ENCODE results near the gene MYLK4. TPM values are rescaled to one million over a fixed set of nuclear protein-coding genes. Genes with fewer than 3 reads are reported as not detected.

The MYLK4 gene
- total and polyA plus RNA-seq, 2 donors (not counting 1 experiment from before 2014, with no cell fraction given) = 0.33 to 0.59 TPM

GRCh38 chr6:2633736-2634135 lies 117.0 kb downstream of the MYLK4 start:
- H3K9me3 ChIP-seq (ENCODE audit: control insufficient read depth, insufficient read depth, low read depth, low read length) = no peaks in the 10 kb centered on the region
- H3K79me2 ChIP-seq (ENCODE audit: control insufficient read depth, insufficient read depth, low read length) = no peaks in the 10 kb centered on the region
- H3K36me3 ChIP-seq (ENCODE audit: control insufficient read depth, insufficient read depth, low read length) = no peaks in the 10 kb centered on the region
- H3K4me3 ChIP-seq (replicated peaks in 1 of 4; ENCODE audit: control extremely low read depth in 1 of 4, insufficient read depth in 1 of 4, low read depth in 3 of 4, low read length in 4 of 4) = peak overlapping the region in 1 of 4 experiments; percentile 44
- H3K27ac ChIP-seq (ENCODE audit: insufficient read depth, low read length) = peak overlapping the region; percentile 45
- H3K4me2 ChIP-seq (ENCODE audit: extremely low read depth, insufficient read depth, low read length) = no peak overlapping the region
- H2AFZ ChIP-seq (ENCODE audit: low read length) = no peak overlapping the region
- peaks cover 7% of the 10 kb centered on the region for H3K4me1 ChIP-seq (ENCODE audit: control insufficient read depth, extremely low read depth, insufficient read depth, low read length)
- peak overlapping the region; percentile 54 for H3K9ac ChIP-seq (ENCODE audit: insufficient read depth, low read length)
- no peak for TF ChIP-seq EZH2 (IDR thresholded peaks at IDR 0.05; ENCODE audit: low read length, missing control alignments)
- TF ChIP-seq CTCF (conservative IDR thresholded peaks at IDR 0.05 in 1 of 2, IDR thresholded peaks at IDR 0.05 in 1 of 2; ENCODE audit: low read depth in 1 of 2, low read length in 2 of 2) = no peak
- DNase-seq (ENCODE audit: low read depth in 2 of 2) = no peak
- H4K20me1 ChIP-seq (ENCODE audit: control insufficient read depth, extremely low read depth, insufficient read depth, low read length) = no peaks in the 10 kb centered on the region
- H3K27me3 ChIP-seq (ENCODE audit: control insufficient read depth, insufficient read depth, low read length) = no peaks in the 10 kb centered on the region

GRCh38 chr6:2632976-2633584 lies 117.6 kb downstream of the MYLK4 start:
- Histone ChIP-seq H3K4me1 (ENCODE audit: control insufficient read depth, extremely low read depth, insufficient read depth, low read length) (peaks cover 7% of the 10 kb centered on the region), H4K20me1 (ENCODE audit: control insufficient read depth, extremely low read depth, insufficient read depth, low read length) (no peaks in the 10 kb centered on the region), H3K27ac (ENCODE audit: insufficient read depth, low read length) (no peak overlapping the region), H3K36me3 (ENCODE audit: control insufficient read depth, insufficient read depth, low read length) (no peaks in the 10 kb centered on the region), H3K4me2 (ENCODE audit: extremely low read depth, insufficient read depth, low read length) (no peak overlapping the region), H3K4me3 (replicated peaks in 1 of 4; ENCODE audit: control extremely low read depth in 1 of 4, insufficient read depth in 1 of 4, low read depth in 3 of 4, low read length in 4 of 4) (no peak overlapping the region), H3K79me2 (ENCODE audit: control insufficient read depth, insufficient read depth, low read length) (no peaks in the 10 kb centered on the region), H3K9ac (ENCODE audit: insufficient read depth, low read length) (no peak overlapping the region), H3K27me3 (ENCODE audit: control insufficient read depth, insufficient read depth, low read length) (no peaks in the 10 kb centered on the region), H2AFZ (ENCODE audit: low read length) (no peak overlapping the region), H3K9me3 (ENCODE audit: control insufficient read depth, insufficient read depth, low read depth, low read length) (no peaks in the 10 kb centered on the region)
- TF ChIP-seq CTCF (conservative IDR thresholded peaks at IDR 0.05 in 1 of 2, IDR thresholded peaks at IDR 0.05 in 1 of 2; ENCODE audit: low read depth in 1 of 2, low read length in 2 of 2) (no peak), EZH2 (IDR thresholded peaks at IDR 0.05; ENCODE audit: low read length, missing control alignments) (no peak)
- no peak for DNase-seq (ENCODE audit: low read depth in 2 of 2)

- Histone ChIP-seq H4K20me1 (ENCODE audit: control insufficient read depth, extremely low read depth, insufficient read depth, low read length) (no peaks in the 10 kb centered on the region), H3K79me2 (ENCODE audit: control insufficient read depth, insufficient read depth, low read length) (no peaks in the 10 kb centered on the region), H2AFZ (ENCODE audit: low read length) (no peak overlapping the region), H3K9me3 (ENCODE audit: control insufficient read depth, insufficient read depth, low read depth, low read length) (no peaks in the 10 kb centered on the region), H3K4me3 (replicated peaks in 1 of 4; ENCODE audit: control extremely low read depth in 1 of 4, insufficient read depth in 1 of 4, low read depth in 3 of 4, low read length in 4 of 4) (no peak overlapping the region), H3K9ac (ENCODE audit: insufficient read depth, low read length) (no peak overlapping the region), H3K4me2 (ENCODE audit: extremely low read depth, insufficient read depth, low read length) (no peak overlapping the region), H3K27me3 (ENCODE audit: control insufficient read depth, insufficient read depth, low read length) (no peaks in the 10 kb centered on the region), H3K4me1 (ENCODE audit: control insufficient read depth, extremely low read depth, insufficient read depth, low read length) (peaks cover 7% of the 10 kb centered on the region), H3K27ac (ENCODE audit: insufficient read depth, low read length) (no peak overlapping the region), H3K36me3 (ENCODE audit: control insufficient read depth, insufficient read depth, low read length) (no peaks in the 10 kb centered on the region)
- TF ChIP-seq CTCF (conservative IDR thresholded peaks at IDR 0.05 in 1 of 2, IDR thresholded peaks at IDR 0.05 in 1 of 2; ENCODE audit: low read depth in 1 of 2, low read length in 2 of 2) (no peak), EZH2 (IDR thresholded peaks at IDR 0.05; ENCODE audit: low read length, missing control alignments) (no peak)
- peak in 1 of 2 donors; percentile 80 for DNase-seq (ENCODE audit: low read depth in 2 of 2)
Observed at GRCh38 chr6:2632368-2632767, 118.4 kb downstream of the MYLK4 start.
